Muscle layer of duodenum (tissue), 2 donors: ENCODE data around the gene ITPR1.

ENCODE experiments used
- H3K27ac ChIP-seq: one replicate; pipeline ENCODE4 v1.7.0; 2013; ENCODE audit warnings: mild to moderate bottlenecking, low read length
- H3K27me3 ChIP-seq: one replicate; pipeline ENCODE4 v1.7.0; 2013; ENCODE audit warnings: low read depth, mild to moderate bottlenecking, control low read depth, low read length
- H3K36me3 ChIP-seq, 2 donors: one replicate each; pipeline ENCODE4 v1.7.0; 2013; ENCODE audit warnings: low read length in 2 of 2, control low read depth in 1 of 2, mild to moderate bottlenecking in 1 of 2; ENCODE audit not compliant: insufficient read depth in 2 of 2, control insufficient read depth in 1 of 2
- H3K4me1 ChIP-seq, 2 donors: one replicate each; pipeline ENCODE4 v1.7.0; 2013; ENCODE audit warnings: low read length in 2 of 2, mild to moderate bottlenecking in 2 of 2, control low read depth in 1 of 2, moderate library complexity in 1 of 2; ENCODE audit not compliant: insufficient read depth in 2 of 2, control insufficient read depth in 1 of 2
- H3K4me3 ChIP-seq, 2 donors: one replicate each; pipeline ENCODE4 v1.7.0; 2013; ENCODE audit warnings: low read length in 2 of 2, low read depth in 1 of 2, mild to moderate bottlenecking in 1 of 2
- H3K9me3 ChIP-seq, 2 donors: one replicate each; pipeline ENCODE4 v1.7.0; 2013; ENCODE audit warnings: low read length in 2 of 2, control low read depth in 1 of 2, mild to moderate bottlenecking in 1 of 2; ENCODE audit not compliant: control insufficient read depth in 1 of 2
- donor health status: healthy.

The ITPR1 gene

GRCh38 chr3:4887177-4887576 is 394.0 kb downstream of the ITPR1 start:
- Histone ChIP-seq H3K36me3 (no peaks in the 10 kb centered on the region), H3K4me3 (no peak overlapping the region), H3K4me1 (peaks cover 0 to 9% of the 10 kb centered on the region in 2 donors), H3K27ac (no peak overlapping the region), H3K27me3 (no peaks in the 10 kb centered on the region), H3K9me3 (no peaks in the 10 kb centered on the region)

GRCh38 chr3:4888913-4889846 is 396.0 kb downstream of the ITPR1 start:
- no peaks in the 10 kb centered on the region for H3K36me3 ChIP-seq
- no peak overlapping the region for H3K4me3 ChIP-seq
- no peaks in the 10 kb centered on the region for H3K9me3 ChIP-seq
- peaks cover 0 to 9% of the 10 kb centered on the region in 2 donors for H3K4me1 ChIP-seq
- H3K27ac ChIP-seq, result no peak overlapping the region
- H3K27me3 ChIP-seq, result no peaks in the 10 kb centered on the region

- Histone ChIP-seq H3K36me3 (no peaks in the 10 kb centered on the region), H3K27me3 (no peaks in the 10 kb centered on the region), H3K27ac (no peak overlapping the region), H3K4me3 (no peak overlapping the region), H3K9me3 (no peaks in the 10 kb centered on the region), H3K4me1 (peaks cover 0 to 9% of the 10 kb centered on the region in 2 donors)
Observed at GRCh38 chr3:4889896-4890295, 396.7 kb downstream of the ITPR1 start.

GRCh38 chr3:4894891-4895530 is 401.9 kb downstream of the ITPR1 start:
- Histone ChIP-seq H3K27me3 (no peaks in the 10 kb centered on the region), H3K27ac (no peak overlapping the region), H3K4me1 (peaks cover 0 to 10% of the 10 kb centered on the region in 2 donors), H3K9me3 (no peaks in the 10 kb centered on the region), H3K4me3 (no peak overlapping the region), H3K36me3 (no peaks in the 10 kb centered on the region)

- H3K4me1 ChIP-seq, result peaks cover 0 to 10% of the 10 kb centered on the region in 2 donors
- H3K9me3 ChIP-seq, result no peaks in the 10 kb centered on the region
- H3K4me3 ChIP-seq, result no peak overlapping the region
- H3K27ac ChIP-seq, result no peak overlapping the region
- no peaks in the 10 kb centered on the region for H3K27me3 ChIP-seq
- H3K36me3 ChIP-seq, result no peaks in the 10 kb centered on the region
Observed at GRCh38 chr3:4895838-4896237, 402.7 kb downstream of the ITPR1 start.
